AG04449 (cell line): ENCODE data around the gene IL10.

Experiments
- CTCF ChIA-PET: fragments of 350-600 bp; formaldehyde crosslinking; extraction: SDS; loops from one replicate; lab custom pipeline; 2021; ENCODE audit warnings: antibody characterized with exemption; lab: Yijun Ruan, JAX
- POLR2A ChIA-PET: fragments of 400-600, 350-600 bp; formaldehyde crosslinking; extraction: SDS; loops from one replicate; lab custom pipeline; 2020; ENCODE audit warnings: antibody characterized with exemption, inconsistent platforms; lab: Yijun Ruan, JAX
- DNase-seq: peaks from one replicate; pipeline ENCODE4 v3.0.0-alpha.2; 2010; ENCODE audit warnings: low read depth, low spot score
- H3K4me3 ChIP-seq: 2 replicates; pipeline ENCODE4 v1.5.1; 2011; ENCODE audit warnings: low read depth, mild to moderate bottlenecking, control low read depth, low read length
- CTCF ChIP-seq: IDR thresholded peaks from one replicate; pipeline ENCODE4 v1.5.1; 2011; ENCODE audit warnings: mild to moderate bottlenecking, moderate library complexity, low read length, control low read depth, inconsistent platforms; ENCODE audit not compliant: insufficient read depth; ENCODE audit errors: missing control alignments

Gene IL10

GRCh38 chr1:206776229-206776628 is 3.9 kb upstream of the IL10 start:
- DNase-seq, result no peak
- ChIA-PET CTCF (interaction anchor here (1.0 to 1.2 kb wide), 3 partner anchors 15 to 136 kb away, joined by 3 read pairs; no protein-coding TSS in a partner anchor), POLR2A (no interaction called here)
- TF ChIP-seq CTCF, result no peak
- H3K4me3 ChIP-seq, result no peak overlapping the region

- ChIA-PET CTCF (interaction anchor here (0.7 to 3.3 kb wide), 4 partner anchors 15 to 132 kb away, joined by 3 to 10 read pairs (median 4); no protein-coding TSS in a partner anchor), POLR2A (no interaction called here)
- no peak overlapping the region for H3K4me3 ChIP-seq
- TF ChIP-seq CTCF, result no peak
- no peak for DNase-seq
Measured at GRCh38 chr1:206774093-206774492, 1.8 kb upstream of the IL10 start.

- ChIA-PET CTCF (interaction anchor here (1.0 to 3.8 kb wide), 8 partner anchors 11 to 141 kb away, joined by 3 to 28 read pairs (median 4); partner anchors contain the start of gene IL20), POLR2A (no interaction called here)
Measured at GRCh38 chr1:206771338-206771692, 979 bp downstream of the IL10 start.

GRCh38 chr1:206770531-206771337 is 1.6 kb downstream of the IL10 start, which contains the start of gene IL19:
TSS of gene IL19 (plus strand) at chr1:206770773. CDS start at chr1:206836663, 65,890 bp downstream.
- CTCF ChIA-PET, result interaction anchor here (0.9 to 3.8 kb wide), 9 partner anchors 10 to 141 kb away, joined by 3 to 28 read pairs (median 4); no protein-coding TSS in a partner anchor
- no peak for DNase-seq
- no peak for TF ChIP-seq CTCF
- POLR2A ChIA-PET, result no interaction called here
- H3K4me3 ChIP-seq, result no peak within 1 kb of the TSS

More at GRCh38 chr1:206771338-206771692, 979 bp downstream of the IL10 start:
- no peak for DNase-seq
- TF ChIP-seq CTCF, result no peak
- no peak overlapping the region for H3K4me3 ChIP-seq

- POLR2A ChIA-PET, result no interaction called here
- no peak for DNase-seq
- CTCF ChIA-PET, result interaction anchor here (0.8 to 3.8 kb wide), 6 partner anchors 9 to 143 kb away, joined by 3 to 28 read pairs (median 4); no protein-coding TSS in a partner anchor
- no peak overlapping the region for H3K4me3 ChIP-seq
- TF ChIP-seq CTCF, result no peak
Measured at GRCh38 chr1:206769304-206769731, 3.0 kb downstream of the IL10 start.
